Urothelium cell line (cell line): ENCODE measurements around the gene PLAAT1.
A peak's percentile ranks its signal among the peaks of the same experiment; 100 is the strongest.

Experiments
- DNase-seq: peaks from one replicate; pipeline ENCODE4 v3.0.0; 2011; ENCODE audit warnings: low spot score, mixed read lengths
- FAIRE-seq: peaks from 2 replicates; lab custom pipeline; 2011; peaks lifted over from hg19 to GRCh38; lab: Jason Lieb, UNC

The PLAAT1 gene

DNA sequence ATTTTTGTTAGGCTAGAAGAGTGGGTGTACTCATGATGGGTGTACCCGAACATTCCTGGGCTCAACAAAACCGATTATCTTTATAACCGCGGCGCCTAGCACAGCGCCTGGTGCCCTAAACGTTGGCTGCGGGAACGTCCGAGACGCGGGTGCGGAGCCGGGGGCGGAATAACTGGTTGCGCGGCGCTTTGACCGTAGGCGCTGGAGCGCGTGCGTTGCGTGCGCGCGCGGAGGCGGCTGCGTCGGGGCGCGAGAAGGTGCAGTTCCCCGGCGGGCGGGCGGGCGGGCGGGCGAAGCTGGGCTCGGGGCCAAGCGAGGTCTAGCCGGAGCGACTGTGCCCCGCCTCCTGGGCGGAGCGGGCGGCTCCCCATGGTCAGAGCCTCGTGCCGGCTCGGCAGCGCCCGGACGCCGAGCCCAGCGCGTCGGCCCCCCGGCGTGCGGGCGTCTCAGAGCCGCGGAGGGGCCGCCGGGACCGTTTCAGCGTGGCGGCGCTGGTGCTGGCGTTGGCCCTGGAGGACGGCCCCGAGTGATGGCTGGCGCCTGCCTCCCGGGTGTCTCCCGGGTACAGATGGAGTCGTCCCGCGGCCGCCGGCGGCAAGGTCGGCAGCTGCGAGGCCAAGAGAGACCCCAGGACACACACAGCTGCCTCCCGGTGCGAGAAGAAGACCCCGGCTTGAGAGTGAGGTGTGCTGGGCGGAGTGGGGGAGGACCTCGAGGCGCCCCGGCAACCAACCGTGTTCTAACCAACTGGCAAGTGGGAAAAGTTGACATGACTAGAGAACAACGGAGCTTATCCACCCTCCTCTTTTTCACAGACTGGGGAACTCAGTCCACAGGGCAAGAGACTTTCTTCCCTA is at the start of gene PLAAT1:
TSS of gene PLAAT1 (plus strand) at position 373 of the 857 bp plus-strand sequence. CDS start 14,429 bp downstream, outside the sequence.
- DNase-seq (peak; percentile 97), FAIRE-seq (peak; percentile 5)

DNA sequence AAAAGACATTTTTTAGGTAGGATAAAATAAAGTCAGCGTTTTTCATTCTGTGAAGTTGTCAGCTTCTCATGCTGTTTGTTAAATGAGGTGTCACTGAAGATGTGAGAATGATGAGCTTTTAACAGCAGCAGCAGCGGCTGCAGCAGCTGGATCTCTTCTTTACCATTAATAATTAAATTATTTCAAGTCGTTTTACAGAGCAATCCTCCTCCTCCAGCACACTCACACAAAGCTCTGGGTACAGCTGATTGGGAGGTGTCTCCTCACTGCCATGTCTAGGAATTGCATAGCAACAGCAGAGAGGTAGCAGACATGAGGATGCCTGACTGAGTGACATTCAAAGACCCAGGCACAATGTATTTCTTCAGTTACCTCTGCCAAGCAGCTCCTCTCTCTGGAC is 46.7 kb upstream of the PLAAT1 start:
- FAIRE-seq (no peak), DNase-seq (no peak)

DNA sequence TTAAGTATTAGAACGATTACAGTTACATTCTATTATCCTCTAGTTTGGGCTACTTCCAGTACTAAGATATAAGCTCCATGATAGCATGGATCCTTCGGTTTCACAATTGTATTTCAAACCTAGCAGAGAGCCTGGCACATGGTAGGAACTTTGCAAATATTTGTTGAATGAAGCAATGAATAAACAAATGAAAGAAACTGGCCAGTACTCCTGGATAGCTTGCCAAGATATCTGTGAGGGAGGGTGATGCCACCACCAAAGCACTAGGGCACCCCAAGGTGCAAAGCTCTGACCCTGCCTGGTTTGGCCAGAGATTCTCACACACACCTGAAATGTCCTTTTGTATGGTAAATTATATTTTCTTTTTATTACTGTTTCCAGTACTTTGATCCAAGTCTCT is 44.3 kb upstream of the PLAAT1 start:
- DNase-seq = no peak
- FAIRE-seq = no peak

DNA sequence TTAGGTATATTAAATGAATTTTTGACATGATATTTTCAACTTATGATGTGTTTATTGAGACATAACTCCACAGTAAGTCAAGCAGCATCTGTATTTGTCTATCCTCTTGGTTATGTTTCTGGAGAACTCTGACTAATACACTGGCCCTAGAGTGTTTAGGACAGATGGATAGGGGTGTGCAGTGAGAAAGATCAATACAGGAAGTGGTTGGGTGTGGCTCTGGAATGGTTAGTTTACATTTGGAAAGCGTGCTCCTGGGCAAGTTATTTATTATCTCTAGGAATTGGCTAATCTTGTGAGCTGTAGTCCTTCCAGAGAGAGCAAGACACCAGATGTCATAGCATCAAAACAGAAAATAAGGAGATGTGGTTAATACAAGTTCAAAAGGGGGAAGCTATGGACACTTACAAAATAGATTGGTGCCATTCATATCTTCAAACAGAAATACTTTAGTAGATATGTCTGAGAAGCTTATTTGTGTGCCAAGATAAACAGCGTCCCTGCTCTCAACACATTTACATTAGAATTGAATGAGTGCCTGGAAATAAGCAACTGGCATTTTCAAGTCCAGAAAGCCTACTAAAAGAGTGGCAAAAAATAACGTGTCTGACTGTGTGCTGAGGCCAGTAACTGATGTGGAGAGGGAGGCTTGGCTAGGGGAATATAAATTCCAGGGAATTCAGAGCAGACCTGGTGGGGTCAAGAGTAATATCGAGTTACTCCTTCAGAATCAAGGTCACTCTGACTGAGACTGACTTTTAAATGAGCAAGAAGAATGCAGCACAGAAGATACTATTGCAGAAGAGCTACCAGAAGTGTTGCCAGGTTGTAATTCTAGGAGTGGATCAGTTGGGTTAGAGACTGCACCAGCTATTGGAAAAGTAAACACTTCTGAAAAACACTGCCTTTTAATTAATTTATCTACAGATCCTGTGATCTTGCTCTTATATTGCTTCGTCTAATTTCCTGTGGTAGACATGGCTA is 33.4 kb upstream of the PLAAT1 start:
- DNase-seq (no peak), FAIRE-seq (no peak)

DNA sequence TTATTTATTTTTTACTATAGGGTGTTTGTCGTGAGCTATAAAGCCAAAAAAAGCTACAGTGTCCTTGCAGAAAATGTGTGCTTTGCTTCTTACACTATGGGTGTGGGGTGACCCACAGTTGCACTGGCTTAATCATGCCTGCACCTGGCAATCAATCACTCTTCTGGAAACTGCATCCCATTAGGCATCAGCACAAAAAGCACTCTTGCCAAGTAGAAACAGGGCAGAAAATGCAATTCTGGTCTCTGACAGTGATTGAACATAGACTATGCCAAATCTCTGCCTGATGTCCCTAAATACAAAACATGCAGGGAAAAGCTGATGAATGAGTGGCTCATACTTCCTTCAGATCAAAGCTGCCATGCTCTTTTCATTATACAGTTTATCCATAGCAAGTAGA is 30.4 kb upstream of the PLAAT1 start:
- FAIRE-seq (no peak), DNase-seq (no peak)

DNA sequence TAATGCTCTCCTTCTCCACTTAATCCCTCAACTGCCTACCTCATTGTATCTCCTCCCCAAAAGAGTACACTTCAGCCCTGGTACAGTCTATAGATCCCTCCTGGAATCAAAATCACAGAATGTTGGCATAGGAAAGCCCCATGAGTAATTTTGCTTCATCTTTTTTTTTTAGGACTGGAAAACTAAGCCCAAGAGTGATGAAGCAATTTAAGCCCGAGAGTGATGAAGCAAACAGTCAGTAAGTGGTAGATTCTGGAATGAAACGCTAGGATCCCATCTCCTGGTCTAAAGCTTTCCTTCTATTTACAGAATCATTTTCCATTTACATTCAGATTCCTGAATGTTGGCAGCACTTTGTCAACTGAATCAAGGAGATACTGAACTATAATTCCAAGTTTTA is 29.8 kb upstream of the PLAAT1 start:
- DNase-seq = no peak
- no peak for FAIRE-seq

DNA sequence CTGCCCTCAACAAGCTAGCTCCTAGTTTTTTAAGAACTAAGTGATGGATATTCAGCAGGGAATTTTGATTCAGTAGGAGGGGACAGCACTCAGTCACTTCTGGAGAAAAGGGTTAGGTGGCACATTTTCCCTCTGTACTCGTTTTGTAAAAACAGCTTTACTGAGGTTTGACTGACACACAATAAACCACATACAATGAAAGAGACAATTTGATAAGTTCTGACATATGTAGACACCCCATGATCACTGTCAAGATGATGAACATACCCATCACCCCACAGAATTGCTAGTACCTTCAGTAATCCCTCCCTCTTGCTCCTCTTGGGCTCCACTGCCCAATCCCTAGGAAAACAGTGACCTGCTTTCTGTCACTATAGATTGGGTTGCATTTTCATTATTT is 29.0 kb upstream of the PLAAT1 start:
- DNase-seq (no peak), FAIRE-seq (no peak)

DNA sequence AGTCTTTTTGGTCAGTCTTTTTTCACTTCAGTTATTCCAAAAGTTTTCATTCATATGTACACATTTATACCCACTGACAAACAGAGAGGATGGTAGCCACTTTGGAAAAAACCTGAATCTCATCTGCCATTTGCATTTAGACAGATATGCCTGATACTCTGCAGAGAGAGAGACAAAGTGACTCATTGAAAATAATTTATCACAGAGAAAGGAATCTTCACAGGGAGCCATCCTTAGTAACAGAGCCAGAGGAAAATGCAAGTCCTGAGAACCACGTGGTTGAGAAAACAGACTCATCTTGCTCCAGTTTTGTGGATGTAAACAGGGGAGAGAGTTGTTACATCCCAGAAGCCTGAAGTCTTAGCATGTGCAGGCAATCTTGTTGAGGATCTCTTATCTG is 28.2 kb upstream of the PLAAT1 start:
- no peak for FAIRE-seq
- DNase-seq = no peak

DNA sequence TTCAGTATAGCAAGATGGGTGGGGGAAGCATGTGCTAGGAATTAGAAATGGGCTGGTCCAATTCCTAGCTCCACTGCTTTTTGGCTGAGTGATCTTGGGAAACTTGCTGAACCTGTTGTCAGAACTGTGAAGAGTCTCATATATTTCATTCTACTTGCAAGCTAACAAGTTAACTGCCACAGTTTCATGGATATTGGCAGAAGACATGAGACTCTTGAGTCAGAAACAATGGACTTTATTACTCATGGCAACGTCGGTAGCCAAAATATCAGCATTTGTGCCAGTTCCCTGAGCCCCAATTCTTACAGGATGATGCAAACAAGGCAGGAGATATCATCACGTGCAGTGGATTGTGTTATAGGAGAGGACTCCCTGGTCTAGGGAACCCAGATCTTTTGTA is 26.6 kb upstream of the PLAAT1 start:
- no peak for DNase-seq
- no peak for FAIRE-seq

DNA sequence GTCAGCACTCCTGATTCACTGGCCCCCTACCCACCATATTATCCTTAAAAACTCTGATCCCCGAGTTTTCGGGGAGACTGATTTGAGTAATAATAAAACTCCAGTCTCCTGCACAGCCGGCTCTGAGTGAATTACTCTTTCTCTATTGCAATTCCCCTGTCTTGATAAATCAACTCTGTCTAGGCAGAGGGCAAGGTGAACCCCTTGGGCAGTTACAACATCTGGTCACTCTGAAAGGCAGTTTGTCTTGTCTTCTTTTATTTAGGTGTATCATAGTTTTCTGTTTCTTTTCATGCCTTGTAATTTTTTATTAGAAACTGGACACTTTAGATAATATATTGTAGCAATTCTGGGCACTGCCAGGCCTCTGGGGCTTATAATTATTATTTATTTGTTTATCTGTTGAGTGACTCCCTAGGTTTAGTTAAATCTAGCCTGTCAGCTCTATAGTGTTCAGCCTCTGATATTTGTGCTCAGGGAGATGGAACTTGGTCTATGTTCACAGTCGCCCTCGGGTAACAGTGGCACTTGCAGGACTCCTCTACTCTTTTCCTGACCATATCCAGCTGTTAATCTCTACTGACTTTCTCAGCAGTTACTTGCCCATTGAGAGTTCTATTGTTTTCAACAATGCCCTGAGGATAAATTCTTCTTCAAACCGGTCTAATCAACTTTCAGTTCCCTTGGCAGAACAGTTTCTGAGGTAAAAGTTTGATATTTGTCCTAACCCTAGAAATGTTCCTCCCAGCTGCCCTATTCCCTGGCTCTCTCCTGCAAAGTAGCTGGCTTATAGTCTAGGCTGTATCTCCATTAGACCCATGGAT is 15.5 kb upstream of the PLAAT1 start:
- FAIRE-seq (no peak), DNase-seq (no peak)

DNA sequence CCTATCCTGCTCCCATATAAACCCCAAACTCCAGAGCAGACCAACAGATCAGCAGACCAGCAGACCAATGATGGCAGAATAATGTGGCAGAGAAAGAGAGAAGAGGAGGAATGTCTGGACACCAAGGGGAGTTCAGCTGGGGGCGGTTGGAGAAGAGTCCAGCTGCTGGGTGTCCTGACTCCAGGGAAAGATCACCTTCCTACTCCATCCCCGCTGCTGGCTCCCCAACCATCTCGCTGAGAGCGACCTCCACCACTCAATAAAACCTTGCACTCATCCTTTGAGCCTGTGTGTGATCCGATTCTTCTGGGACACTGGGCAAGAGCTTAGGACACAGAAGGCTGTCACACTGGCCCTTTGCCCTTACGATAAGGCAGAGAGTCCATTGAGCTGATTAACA is 12.8 kb upstream of the PLAAT1 start:
- no peak for FAIRE-seq
- no peak for DNase-seq

DNA sequence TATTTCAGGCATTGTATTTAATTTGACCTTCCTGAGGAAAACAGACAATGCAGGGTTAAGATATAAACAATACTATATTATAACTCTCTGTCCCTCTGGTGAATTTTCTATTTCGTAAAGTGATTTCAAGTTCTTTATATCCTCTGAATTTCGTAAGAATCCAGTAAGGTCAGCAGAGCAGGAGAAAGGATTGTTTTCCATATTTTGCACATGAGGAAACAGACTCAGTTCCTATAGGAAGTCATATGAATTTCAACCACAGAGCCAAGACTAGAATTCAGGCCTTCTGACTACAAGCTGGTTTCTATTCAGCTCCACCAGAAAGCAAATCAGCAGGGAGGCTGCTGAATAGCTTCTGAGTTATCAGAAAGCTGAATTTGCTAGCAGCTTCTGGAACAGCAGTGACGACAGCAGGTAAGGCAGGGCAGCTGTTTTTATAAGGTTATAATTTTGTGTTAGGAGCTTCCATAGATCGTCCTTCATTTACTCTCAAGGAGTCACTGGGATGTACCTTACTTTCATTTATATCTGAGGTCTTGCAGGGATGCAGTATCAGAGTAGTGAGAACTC is 11.1 kb upstream of the PLAAT1 start:
- DNase-seq = no peak
- no peak for FAIRE-seq

DNA sequence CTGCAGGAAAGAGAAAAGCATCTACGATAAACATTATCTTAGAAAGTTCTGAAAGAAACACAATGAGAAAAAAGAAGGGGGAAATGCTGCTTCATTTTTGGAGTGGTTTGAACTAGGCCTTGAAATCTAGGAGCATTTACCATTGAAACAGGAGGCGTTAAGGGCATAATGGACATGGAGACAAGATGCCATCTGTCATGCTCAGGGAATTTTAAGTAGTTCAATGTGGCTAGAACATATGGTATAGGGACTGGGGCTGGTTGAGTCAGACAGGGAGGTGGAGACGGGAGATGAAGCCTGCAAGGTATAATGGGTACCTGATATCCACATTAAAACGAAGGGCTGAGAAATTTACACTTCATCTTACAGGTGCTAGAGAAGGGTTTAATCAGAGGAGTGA is 10.4 kb upstream of the PLAAT1 start:
- no peak for FAIRE-seq

DNA sequence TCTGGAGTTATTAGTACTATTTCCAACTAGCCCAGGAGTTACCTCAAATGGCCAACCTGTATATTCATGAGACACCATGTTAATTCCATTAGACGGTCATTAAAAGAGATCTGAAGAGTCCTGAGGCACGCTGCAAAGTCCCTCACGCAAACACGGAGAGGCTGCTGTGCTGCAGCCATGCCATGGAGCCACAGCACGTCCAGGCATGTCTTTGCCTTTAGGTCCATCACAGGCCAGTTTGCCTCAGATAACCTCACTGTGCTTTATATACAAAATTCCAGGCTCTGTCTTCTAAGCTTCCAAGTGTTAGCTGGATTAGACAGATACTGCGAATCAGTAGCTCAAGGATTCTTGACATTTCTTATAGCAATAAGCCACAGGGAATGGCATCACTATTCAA is 9.8 kb upstream of the PLAAT1 start:
- FAIRE-seq (no peak), DNase-seq (no peak)

More for the DNA sequence above, 10.4 kb upstream of the PLAAT1 start:
- DNase-seq = no peak

DNA sequence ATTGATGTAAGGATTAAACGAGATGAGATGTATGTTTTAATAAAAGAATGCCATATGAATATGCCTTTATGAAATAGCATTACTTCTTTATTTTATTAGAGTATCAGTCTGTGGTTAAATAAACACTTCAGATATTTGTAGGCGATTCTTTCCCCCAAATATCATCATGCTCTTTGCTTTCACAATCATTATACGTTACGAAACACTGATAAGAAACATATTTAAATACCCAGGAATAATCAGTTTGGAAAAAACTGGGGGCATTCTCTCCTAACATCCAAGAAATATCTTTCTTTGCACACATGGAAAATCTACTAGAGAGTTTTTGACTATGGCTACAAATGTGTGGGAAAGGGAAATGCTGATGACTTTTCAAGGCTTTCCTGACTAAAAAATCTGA is 4.4 kb upstream of the PLAAT1 start:
- no peak for FAIRE-seq
- DNase-seq = no peak

DNA sequence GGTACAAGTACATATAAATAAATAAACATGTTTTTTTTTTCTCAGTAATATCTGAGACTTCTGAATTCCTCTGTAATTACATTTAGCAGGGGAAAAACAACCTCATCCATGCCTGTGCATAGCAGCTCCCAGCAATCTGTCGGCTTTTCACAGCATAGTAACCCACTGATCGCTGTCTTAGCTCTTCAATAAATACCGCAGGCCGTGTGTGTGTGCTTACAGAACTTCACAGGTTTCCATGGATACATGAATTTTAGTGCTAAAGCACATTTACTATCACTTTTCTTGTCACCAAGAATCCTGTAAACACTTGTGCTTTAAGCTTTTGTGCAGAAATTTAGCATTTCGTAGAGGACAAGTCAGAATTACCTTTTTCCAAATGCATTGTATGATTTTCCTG is 4.0 kb upstream of the PLAAT1 start:
- no peak for FAIRE-seq
- no peak for DNase-seq

DNA sequence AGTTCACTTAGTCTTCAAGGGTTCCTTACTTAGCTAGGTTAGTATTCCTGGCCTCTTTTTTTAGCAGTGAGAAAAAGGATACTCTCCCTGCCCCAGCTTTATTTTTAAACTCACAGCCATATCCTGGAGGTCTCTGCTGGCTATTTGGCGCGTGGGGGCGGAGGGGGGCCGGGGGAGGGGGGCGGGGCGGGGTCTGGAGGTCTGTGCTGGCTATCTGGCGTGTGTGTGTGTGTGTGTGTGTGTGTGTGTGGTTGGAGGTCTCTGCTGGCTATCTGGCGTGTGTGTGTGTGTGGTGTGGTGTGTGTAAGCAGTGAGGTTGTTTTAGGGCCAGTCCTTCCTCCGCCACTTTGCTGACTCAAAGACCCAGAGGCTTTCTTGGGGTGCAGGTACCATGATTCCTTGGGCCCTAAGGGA is 579 bp upstream of the PLAAT1 start:
- DNase-seq (peak; percentile 33), FAIRE-seq (peak; percentile 86)

DNA sequence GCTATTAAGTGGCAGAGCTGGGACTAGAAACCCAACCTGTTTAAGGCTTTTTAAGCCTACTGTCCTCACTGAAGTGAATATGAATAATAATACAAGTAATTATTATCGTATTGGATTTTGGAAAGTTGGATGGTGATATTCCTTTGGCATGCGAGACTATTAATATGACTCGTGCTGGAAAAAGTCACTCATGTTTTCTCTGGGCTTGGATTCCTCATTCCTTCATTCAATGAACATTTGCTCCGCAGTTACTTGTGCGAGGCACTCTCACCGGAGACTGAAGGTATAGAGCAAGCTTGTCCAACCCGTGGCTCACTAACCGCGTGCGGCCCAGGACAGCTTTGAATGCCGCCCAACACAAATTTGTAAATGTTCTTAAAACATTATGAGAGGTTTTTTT is 694 bp downstream of the PLAAT1 start:
- DNase-seq (no peak), FAIRE-seq (no peak)

DNA sequence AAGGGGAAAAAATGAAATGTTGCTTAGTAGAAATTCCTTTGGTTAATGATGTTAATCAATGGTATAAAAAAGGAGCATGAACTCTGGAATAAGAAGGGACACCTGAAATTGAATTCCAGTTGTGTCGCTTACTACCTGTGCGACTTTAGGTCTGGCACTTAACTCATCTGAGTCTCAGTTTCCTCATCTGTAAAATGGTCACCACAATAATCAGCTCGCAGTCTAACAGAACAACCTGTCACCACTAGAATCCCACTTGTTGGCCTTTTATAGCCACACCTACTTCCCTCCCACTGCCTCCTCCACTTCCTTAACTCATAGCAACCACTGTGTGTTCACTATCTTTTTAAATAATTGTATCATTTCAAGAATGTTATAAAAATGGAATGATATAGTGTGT is 2.5 kb downstream of the PLAAT1 start:
- DNase-seq (no peak), FAIRE-seq (no peak)

DNA sequence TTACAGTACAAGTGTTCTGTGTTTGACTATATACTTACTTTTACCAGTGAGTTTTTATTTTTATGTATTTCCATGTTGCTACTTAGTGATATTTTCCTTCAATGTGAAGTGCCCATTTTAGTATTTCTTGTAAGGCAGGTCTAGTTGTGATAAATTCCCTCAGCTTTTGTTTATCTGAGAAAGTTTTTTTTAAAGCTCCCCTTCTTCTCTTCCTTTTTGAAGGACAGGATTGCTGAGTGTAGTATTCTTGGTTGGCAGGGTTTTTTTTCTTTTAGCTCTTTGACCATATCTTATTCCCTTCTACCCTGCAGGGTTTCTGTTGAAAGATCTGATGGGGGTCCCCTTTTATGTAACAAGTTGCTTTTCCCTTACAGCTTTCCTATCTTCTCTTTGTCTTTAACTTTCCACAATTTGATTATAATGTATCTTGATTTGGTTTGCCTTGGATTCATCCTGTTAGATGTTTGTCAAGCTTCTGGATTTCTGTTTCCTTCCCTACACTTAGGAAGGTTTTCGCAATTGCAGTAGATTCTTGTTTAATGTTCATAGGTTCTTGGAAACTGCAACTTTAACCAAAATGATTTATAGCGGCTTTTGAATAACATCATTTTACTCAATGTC is 7.9 kb downstream of the PLAAT1 start:
- DNase-seq (no peak), FAIRE-seq (no peak)
